Measurements from ENCODE around the gene ODC1.

The ODC1 gene

DNA sequence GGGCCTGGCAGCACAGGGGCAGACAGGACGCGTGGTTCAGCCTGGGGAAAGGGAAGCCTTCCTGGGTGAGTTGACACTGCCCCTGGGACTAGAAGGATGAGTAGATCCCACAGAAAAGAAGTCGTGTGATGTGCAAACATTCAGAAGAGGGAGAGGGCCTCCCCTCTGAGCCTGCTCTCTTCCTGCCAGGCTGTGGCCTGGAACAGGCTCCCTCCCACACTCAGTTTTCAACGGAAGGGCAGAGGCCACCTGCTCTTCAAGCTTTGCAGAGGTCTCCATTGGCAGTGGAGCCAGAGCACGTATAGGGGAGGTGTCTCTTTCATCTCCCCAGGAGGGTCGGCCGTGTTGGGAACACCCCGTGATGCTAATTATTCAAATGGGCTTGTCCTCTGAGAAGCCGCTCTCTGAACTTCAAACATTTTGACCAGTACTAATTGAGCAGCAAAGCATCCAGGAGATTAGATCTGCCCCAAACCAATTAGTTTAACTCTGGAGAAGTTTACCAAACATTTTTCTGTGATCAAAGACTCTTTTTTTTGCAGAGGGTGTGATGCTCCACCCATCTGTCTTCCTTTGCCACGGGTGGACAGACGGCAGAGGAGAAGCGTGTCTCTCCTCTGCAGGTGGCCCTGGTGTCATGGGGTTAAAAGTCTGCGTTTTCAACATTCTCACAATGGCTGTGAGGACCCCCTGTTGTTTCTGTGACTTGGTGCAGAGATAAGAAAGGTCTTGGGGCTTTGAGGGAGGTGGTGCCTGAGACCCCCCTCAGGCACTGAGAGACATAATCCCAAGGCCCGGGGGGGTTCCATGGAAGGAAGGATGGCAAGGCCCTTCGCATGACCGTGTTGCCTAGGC, 29.5 kb upstream of the ODC1 start:
- Histone ChIP-seq H3K4me3 (ENCODE audit: low read depth, low read length) (no peak overlapping the region), H3K9ac (ENCODE audit: low read length) (peak overlapping the region; percentile 55), H3K9me3 (ENCODE audit: control insufficient read depth, insufficient read depth, low read depth, low read length) (no peaks in the 10 kb centered on the region), H3K27ac (ENCODE audit: low read depth, low read length) (no peak overlapping the region; the same call in 1 of the 2 replicates), H3K36me3 (ENCODE audit: control insufficient read depth, insufficient read depth, low read length) (no peaks in the 10 kb centered on the region), H3K4me1 (ENCODE audit: control insufficient read depth, insufficient read depth, low read length) (peaks cover 20% of the 10 kb centered on the region; the same call in 1 of the 2 replicates), H3K27me3 (ENCODE audit: control insufficient read depth, insufficient read depth, low read length) (no peaks in the 10 kb centered on the region; the same call in 1 of the 2 replicates)

DNA sequence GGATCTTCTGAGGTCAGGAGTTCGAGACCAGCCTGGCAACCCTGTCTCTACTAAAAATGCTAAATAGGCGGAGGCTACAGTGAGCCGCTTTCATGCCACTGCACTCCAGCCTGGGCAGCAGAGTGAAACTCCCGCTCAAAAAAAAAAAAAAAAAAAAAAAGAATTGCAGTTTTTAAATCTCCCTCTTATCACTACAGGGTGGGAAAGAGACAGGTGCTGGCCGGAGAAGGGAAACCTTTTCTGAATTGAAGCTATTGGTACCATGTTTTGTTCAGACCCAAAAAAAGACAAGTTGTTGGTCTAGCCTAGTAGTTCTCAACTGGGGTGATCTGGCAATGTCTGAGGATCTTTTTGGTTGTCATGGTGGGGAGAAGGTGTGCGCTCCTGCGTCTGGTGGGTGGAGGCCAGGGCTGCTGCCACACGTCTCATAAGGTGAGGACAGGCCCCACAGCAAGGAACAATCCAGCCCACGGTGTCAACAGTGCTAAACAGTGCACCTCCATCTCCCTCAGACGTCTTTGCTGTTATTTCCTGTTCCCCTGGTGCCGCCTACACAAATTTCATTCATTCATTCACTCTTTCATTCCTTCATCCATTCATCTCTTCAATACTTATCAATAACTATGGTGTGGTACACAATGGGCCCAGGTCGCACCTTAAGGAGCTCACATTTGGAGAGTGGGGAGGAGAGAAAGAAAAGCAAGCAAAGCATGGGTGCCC, 28.8 kb upstream of the ODC1 start:
- H3K9ac ChIP-seq (ENCODE audit: low read length), result peak overlapping the region; percentile 55
- no peaks in the 10 kb centered on the region for H3K9me3 ChIP-seq (ENCODE audit: control insufficient read depth, insufficient read depth, low read depth, low read length)
- peak overlapping the region; percentile 5; the same call in 1 of the 2 replicates for H3K27ac ChIP-seq (ENCODE audit: low read depth, low read length)
- peaks cover 20% of the 10 kb centered on the region; the same call in 1 of the 2 replicates for H3K4me1 ChIP-seq (ENCODE audit: control insufficient read depth, insufficient read depth, low read length)
- no peaks in the 10 kb centered on the region for H3K36me3 ChIP-seq (ENCODE audit: control insufficient read depth, insufficient read depth, low read length)
- no peak overlapping the region for H3K4me3 ChIP-seq (ENCODE audit: low read depth, low read length)
- H3K27me3 ChIP-seq (ENCODE audit: control insufficient read depth, insufficient read depth, low read length), result no peaks in the 10 kb centered on the region

DNA sequence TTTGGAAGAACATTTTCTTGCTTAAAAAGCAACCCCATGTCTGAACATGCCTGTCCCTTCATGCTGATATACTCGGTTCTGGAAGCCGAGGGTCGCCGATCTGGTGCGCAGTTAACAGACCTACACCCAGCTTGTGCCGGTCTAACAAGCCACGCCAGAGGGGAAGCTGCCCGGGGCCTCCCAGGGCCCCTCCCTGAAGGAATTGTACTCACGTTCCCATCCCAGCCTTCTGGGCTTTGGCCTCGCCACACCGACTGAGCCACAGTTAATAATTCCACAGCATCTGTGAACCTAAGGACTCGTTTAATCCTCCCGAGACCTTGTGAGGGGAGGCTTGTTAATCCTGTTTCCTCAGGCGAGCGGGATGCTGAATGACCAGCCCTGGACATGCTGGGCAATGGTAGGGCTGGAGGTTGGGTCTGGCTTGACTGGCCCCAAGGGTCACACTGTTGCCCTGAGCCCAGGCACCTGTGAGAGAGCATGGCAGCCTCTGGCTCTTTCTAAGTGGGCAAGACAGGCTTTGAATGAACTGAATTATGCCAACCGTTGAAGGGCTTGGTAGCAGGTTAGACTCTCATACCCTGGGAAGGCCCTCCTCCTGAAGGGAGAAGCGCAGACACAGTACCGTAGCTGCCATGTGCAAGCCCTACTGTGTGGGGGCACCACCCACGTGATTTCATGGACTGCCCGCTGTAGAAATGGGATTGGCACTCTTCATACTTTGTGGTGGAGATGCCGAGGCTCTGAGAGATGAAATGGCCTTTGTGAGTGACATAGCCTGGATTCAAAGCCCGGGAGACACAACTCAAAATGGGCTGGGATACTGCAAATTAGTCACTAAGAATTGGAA, 27.9 kb upstream of the ODC1 start:
- H3K9me3 ChIP-seq (ENCODE audit: control insufficient read depth, insufficient read depth, low read depth, low read length), result no peaks in the 10 kb centered on the region
- peaks cover 20% of the 10 kb centered on the region; the same call in 1 of the 2 replicates for H3K4me1 ChIP-seq (ENCODE audit: control insufficient read depth, insufficient read depth, low read length)
- H3K27ac ChIP-seq (ENCODE audit: low read depth, low read length), result no peak overlapping the region
- no peak overlapping the region for H3K9ac ChIP-seq (ENCODE audit: low read length)
- no peaks in the 10 kb centered on the region for H3K27me3 ChIP-seq (ENCODE audit: control insufficient read depth, insufficient read depth, low read length)
- H3K4me3 ChIP-seq (ENCODE audit: low read depth, low read length), result no peak overlapping the region
- no peaks in the 10 kb centered on the region for H3K36me3 ChIP-seq (ENCODE audit: control insufficient read depth, insufficient read depth, low read length)

DNA sequence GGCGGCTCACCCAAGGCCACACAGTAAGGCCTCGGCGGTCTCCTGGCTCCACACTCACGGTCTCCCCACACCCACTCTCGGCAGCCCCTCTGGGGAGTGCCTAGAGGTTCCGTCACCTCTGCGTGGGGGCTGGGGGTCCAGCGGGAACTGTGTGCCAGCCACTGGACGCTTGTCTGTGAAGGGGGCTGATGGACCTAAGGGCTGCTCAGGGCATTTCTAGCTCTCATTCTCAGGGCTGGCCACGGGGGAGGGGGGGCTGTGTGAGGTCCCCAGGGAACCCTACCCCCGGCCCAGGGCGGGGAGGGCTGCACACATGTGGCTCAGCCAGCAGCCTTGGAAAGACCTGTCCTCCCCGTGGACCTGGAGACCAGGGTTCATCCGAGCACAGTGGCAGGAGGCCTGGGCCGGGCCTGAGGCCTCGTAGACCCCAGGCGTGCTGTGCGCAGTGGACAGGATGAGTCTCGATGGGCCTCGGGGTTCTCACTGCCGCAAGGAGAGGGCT, 27.1 kb upstream of the ODC1 start:
- Histone ChIP-seq H3K9ac (ENCODE audit: low read length) (no peak overlapping the region), H3K36me3 (ENCODE audit: control insufficient read depth, insufficient read depth, low read length) (no peaks in the 10 kb centered on the region), H3K4me3 (ENCODE audit: low read depth, low read length) (no peak overlapping the region), H3K27me3 (ENCODE audit: control insufficient read depth, insufficient read depth, low read length) (no peaks in the 10 kb centered on the region), H3K9me3 (ENCODE audit: control insufficient read depth, insufficient read depth, low read depth, low read length) (no peaks in the 10 kb centered on the region), H3K4me1 (ENCODE audit: control insufficient read depth, insufficient read depth, low read length) (peaks cover 20% of the 10 kb centered on the region; the same call in 1 of the 2 replicates), H3K27ac (ENCODE audit: low read depth, low read length) (no peak overlapping the region)

DNA sequence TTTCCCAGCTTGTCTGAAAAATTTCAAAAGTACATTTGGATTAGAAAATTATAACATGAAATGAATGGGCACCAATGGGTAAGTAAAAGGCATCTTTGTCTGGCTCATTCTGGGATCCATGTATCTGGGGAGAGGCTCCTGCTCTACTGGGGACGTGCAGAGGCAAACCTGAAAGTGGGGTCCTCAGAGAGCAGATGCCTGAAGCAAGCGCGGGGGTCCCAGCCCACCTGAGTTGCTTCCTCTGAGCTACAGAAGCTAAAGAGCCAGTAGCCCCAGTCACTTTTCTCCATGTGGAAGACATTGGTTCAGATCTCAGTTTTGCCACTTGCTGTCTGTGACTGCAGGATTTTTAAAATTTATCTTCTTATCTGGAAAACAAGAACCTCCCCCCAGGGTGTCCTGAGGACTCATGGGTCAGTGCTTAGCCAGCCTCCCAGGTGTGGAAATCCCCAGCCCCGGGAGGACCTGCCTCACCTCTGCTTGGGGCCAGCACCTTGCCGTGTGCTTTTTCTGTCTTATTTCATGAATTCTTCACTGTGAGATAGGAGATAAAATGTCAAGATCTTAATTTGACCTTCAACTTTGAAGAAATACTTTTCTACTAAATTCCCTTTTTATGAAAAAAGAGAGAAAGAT, 25.1 kb upstream of the ODC1 start:
- H3K4me1 ChIP-seq (ENCODE audit: control insufficient read depth, insufficient read depth, low read length), result peaks cover 21% of the 10 kb centered on the region
- no peak overlapping the region for H3K4me3 ChIP-seq (ENCODE audit: low read depth, low read length)
- no peaks in the 10 kb centered on the region for H3K9me3 ChIP-seq (ENCODE audit: control insufficient read depth, insufficient read depth, low read depth, low read length)
- no peaks in the 10 kb centered on the region for H3K27me3 ChIP-seq (ENCODE audit: control insufficient read depth, insufficient read depth, low read length)
- H3K27ac ChIP-seq (ENCODE audit: low read depth, low read length), result no peak overlapping the region
- no peaks in the 10 kb centered on the region for H3K36me3 ChIP-seq (ENCODE audit: control insufficient read depth, insufficient read depth, low read length)
- no peak overlapping the region for H3K9ac ChIP-seq (ENCODE audit: low read length)

DNA sequence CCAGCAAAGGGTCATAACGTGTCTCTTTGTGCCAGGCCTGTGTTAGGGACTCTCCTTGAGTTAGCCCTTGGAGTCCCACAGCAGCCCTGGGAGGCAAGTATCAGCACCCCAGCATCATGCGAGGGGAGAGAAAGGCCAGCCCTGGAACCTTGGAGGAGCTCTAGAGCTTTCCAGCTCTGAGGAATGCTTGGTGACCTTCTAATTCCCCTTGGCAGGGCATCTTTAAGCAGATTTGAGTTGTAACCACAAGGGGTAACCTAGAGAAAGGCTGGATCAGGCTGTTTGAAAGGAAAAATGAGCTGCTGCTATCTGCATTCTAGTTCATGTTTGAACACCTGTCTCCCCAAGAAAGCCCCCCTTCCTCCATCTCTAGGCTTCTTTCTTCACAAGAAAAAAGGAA, 23.8 kb upstream of the ODC1 start:
- no peak overlapping the region for H3K27ac ChIP-seq (ENCODE audit: low read depth, low read length)
- H3K36me3 ChIP-seq (ENCODE audit: control insufficient read depth, insufficient read depth, low read length), result no peaks in the 10 kb centered on the region
- peaks cover 9% of the 10 kb centered on the region for H3K4me1 ChIP-seq (ENCODE audit: control insufficient read depth, insufficient read depth, low read length)
- no peaks in the 10 kb centered on the region for H3K9me3 ChIP-seq (ENCODE audit: control insufficient read depth, insufficient read depth, low read depth, low read length)
- no peak overlapping the region for H3K4me3 ChIP-seq (ENCODE audit: low read depth, low read length)
- no peaks in the 10 kb centered on the region for H3K27me3 ChIP-seq (ENCODE audit: control insufficient read depth, insufficient read depth, low read length)
- H3K9ac ChIP-seq (ENCODE audit: low read length), result no peak overlapping the region

DNA sequence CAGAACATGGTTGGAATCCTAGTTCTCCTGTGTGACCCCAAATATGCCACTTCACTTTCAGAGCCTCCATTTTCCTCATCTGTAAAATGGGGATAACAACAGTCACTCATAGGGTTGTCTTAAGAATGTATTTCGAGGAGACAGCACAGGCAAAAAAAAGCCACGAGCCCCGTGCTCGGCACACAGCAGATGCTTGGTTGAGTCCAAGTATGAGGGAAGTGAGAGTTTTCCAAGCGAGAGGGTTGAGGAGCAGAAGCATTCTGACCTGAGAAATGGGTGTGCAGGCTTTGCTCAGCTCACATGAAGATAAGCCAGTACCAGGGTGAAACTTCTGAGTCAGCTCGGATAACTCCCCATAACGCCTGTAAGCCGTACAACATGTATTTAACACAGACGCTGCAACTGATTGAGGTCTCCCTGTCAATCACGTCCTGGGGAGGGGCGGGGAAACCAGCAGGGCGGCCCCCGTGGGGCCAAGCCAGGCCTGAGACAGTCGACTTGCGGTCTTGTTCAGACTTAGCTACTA, 23.0 kb upstream of the ODC1 start:
- H3K36me3 ChIP-seq (ENCODE audit: control insufficient read depth, insufficient read depth, low read length), result no peaks in the 10 kb centered on the region
- H3K27me3 ChIP-seq (ENCODE audit: control insufficient read depth, insufficient read depth, low read length), result no peaks in the 10 kb centered on the region
- no peaks in the 10 kb centered on the region for H3K9me3 ChIP-seq (ENCODE audit: control insufficient read depth, insufficient read depth, low read depth, low read length)
- H3K27ac ChIP-seq (ENCODE audit: low read depth, low read length), result no peak overlapping the region
- peaks cover 8% of the 10 kb centered on the region for H3K4me1 ChIP-seq (ENCODE audit: control insufficient read depth, insufficient read depth, low read length)
- no peak overlapping the region for H3K4me3 ChIP-seq (ENCODE audit: low read depth, low read length)
- H3K9ac ChIP-seq (ENCODE audit: low read length), result no peak overlapping the region

DNA sequence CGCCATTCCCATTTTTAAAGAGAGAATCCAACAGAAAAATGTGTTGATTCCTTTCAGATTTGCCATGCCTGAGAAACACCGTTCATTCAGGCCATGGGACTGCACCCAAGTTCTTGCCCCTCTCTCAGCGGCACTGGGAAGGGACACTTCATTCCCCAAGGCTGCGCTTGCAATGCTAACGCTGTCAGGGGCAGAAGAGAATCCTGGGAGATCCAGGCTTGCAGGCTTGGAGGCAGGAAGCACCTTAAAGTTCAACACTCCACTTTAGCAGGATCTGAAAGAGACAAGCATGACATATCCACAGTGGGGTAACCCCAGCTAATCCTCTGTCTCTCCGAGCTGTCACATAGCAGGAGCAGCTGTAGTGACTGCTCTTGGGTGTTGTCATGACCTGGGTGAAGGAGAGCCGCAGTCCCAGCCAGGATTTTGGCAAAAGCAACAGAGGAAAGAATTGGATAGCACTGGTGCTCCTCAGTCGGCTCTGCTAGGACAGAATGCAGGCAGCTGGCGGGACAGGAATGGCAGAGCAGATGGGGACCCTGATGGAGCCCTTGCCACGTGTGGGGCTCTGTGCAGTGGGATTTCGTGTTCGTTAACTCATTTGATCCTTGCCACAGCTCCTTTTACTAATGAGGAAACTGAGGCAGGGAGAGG, 22.0 kb upstream of the ODC1 start:
- H3K4me1 ChIP-seq (ENCODE audit: control insufficient read depth, insufficient read depth, low read length), result peaks cover 8% of the 10 kb centered on the region
- H3K9me3 ChIP-seq (ENCODE audit: control insufficient read depth, insufficient read depth, low read depth, low read length), result no peaks in the 10 kb centered on the region
- H3K27ac ChIP-seq (ENCODE audit: low read depth, low read length), result no peak overlapping the region
- no peaks in the 10 kb centered on the region for H3K27me3 ChIP-seq (ENCODE audit: control insufficient read depth, insufficient read depth, low read length)
- H3K36me3 ChIP-seq (ENCODE audit: control insufficient read depth, insufficient read depth, low read length), result no peaks in the 10 kb centered on the region
- no peak overlapping the region for H3K9ac ChIP-seq (ENCODE audit: low read length)
- H3K4me3 ChIP-seq (ENCODE audit: low read depth, low read length), result no peak overlapping the region

DNA sequence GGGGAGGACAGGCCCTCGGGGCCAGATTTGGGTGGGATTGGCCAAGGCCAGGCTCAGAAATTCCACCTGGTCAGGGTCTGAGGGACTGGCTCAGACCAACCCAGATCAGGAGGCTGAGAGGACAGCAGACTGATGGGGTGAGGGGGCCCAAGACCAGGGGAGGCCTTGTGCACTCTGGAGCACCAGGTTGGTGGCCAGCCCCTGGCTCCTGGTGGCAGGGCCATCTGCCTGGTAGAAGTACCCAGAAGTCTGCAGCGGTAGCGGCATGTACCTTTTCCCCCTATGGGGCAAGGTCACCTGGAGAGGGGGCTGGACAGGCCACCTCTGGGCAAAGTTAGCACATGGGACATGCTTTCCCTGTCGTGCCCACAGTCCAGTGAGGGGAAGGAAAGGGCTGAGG, 21.2 kb upstream of the ODC1 start:
- Histone ChIP-seq H3K4me3 (ENCODE audit: low read depth, low read length) (no peak overlapping the region), H3K9ac (ENCODE audit: low read length) (no peak overlapping the region), H3K4me1 (ENCODE audit: control insufficient read depth, insufficient read depth, low read length) (peaks cover 6% of the 10 kb centered on the region), H3K9me3 (ENCODE audit: control insufficient read depth, insufficient read depth, low read depth, low read length) (no peaks in the 10 kb centered on the region), H3K27ac (ENCODE audit: low read depth, low read length) (no peak overlapping the region), H3K36me3 (ENCODE audit: control insufficient read depth, insufficient read depth, low read length) (no peaks in the 10 kb centered on the region), H3K27me3 (ENCODE audit: control insufficient read depth, insufficient read depth, low read length) (no peaks in the 10 kb centered on the region)

DNA sequence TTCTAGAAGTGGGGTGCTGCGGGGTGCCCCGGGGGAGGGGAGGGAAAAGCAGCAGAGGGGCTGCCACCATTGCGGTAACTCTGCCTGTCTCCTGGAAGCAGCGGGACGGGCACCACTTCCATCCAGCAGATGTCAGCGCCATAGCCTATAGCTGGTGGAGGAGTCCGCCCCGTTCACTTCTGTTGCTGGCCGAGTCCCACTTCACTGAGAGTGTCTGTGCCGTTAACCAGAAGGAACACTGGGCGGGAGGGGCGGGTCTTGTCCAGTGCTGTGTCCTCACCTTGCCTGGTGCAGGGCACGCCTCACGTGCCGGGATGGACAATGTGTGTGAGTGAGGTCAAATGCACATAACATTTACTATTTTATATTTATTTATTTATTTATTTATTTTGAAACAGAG, 19.3 kb upstream of the ODC1 start:
- H3K4me1 ChIP-seq (ENCODE audit: control insufficient read depth, insufficient read depth, low read length), result peaks cover 6% of the 10 kb centered on the region
- H3K27ac ChIP-seq (ENCODE audit: low read depth, low read length), result no peak overlapping the region
- H3K9me3 ChIP-seq (ENCODE audit: control insufficient read depth, insufficient read depth, low read depth, low read length), result no peaks in the 10 kb centered on the region
- no peaks in the 10 kb centered on the region for H3K36me3 ChIP-seq (ENCODE audit: control insufficient read depth, insufficient read depth, low read length)
- no peak overlapping the region for H3K4me3 ChIP-seq (ENCODE audit: low read depth, low read length)
- H3K9ac ChIP-seq (ENCODE audit: low read length), result no peak overlapping the region
- no peaks in the 10 kb centered on the region for H3K27me3 ChIP-seq (ENCODE audit: control insufficient read depth, insufficient read depth, low read length)
